Pancreas (tissue), 10 donors: ENCODE data around the gene SEMA4D. TPM values are rescaled to one million over a fixed set of nuclear protein-coding genes. Genes with fewer than 3 reads are reported as not detected.

Experiments
- ATAC-seq, 4 donors: fragments of 200-7000 bp; cut with Tn5 transposase; one replicate each; pipeline versions ENCODE4 v1.8.0 to v1.9.1; 2020; ENCODE audit warnings: mild to moderate bottlenecking in 4 of 4, moderate library complexity in 4 of 4
- DNase-seq, 6 donors: peaks; one replicate each; pipeline ENCODE4 v3.0.0-alpha.2; 2020
- FAIRE-seq: peaks from 2 replicates; lab custom pipeline; 2012; peaks lifted over from hg19 to GRCh38; lab: Jason Lieb, UNC
- H3K27ac ChIP-seq, 4 donors: fragments of 200-600 bp; sonication (generic); 1 replicate in 3 of 4; 2 replicates in 1 of 4; pipeline versions ENCODE4 v1.5.0 to v1.8.0; 2020
- H3K27me3 ChIP-seq, 4 donors: fragments of 200-600 bp; one replicate each; pipeline ENCODE4 v1.8.0; 2021
- H3K36me3 ChIP-seq, 3 donors: fragments of 200-600 bp; sonication (generic) in 1 of 3; one replicate each; pipeline versions ENCODE4 v1.5.0 to v1.8.0; 2020 to 2021
- H3K4me1 ChIP-seq, 3 donors: fragments of 200-600 bp; one replicate each; pipeline ENCODE4 v1.8.0; 2021
- H3K4me3 ChIP-seq, 4 donors: fragments of 200-600 bp; sonication (generic) in 2 of 4; one replicate each; pipeline versions ENCODE4 v1.5.0 to v1.8.0; 2020 to 2021
- H3K9me3 ChIP-seq, 4 donors: fragments of 200-600 bp; one replicate each; pipeline ENCODE4 v1.8.0; 2021
- WGBS, 2 donors: extraction: QIAGEN DNeasy Blood & Tissue Kit; methylation state at CpG; one replicate each; pipeline ENCODE4 v1.1.7; 2013; 5-methylcytosine and 5-hydroxymethylcytosine counted together
- intact Hi-C, 3 donors: fragments of 100-400 bp; cut with DNase I; formaldehyde crosslinking; loops; one replicate each; pipeline versions ENCODE4 v1.11.1 to v1.14.2; 2022
- polyA plus RNA-seq, 2 donors: library from polyadenylated mRNA; stranded (reverse); fragments of 200-250 nt; gene quantifications; one replicate each; pipeline ENCODE4 v1.2.3, GENCODE V29; 2013
- total RNA-seq, 6 donors: library from RNA; stranded (reverse); fragmentation: NEBNext Ultra II Directional in 4 of 6; extraction: Animal tissue kit (Norgen Biotek cat#: 25700) in 4 of 6; gene quantifications; one replicate each; pipeline versions ENCODE4 v1.2.1 to v1.2.4, GENCODE V29; 2021 to 2023
- TF ChIP-seq, protein P1 (sequence below), 4 donors: fragments of 200-600 bp; sonication (generic) in 3 of 4; IDR thresholded peaks; one replicate each; pipeline versions ENCODE4 v1.5.0 to v1.8.0; 2021; ENCODE audit warnings: antibody characterized with exemption in 4 of 4
- donor health status: healthy with polysubstance abuse.
- donor health status: DM: no; HTN: no; CAD: no; lungs with moderate emphysema.
- donor health status: DM: no; HTN: no; CAD: no.
- donor health status: control.
- donor health status: control.
- donor health status: Bipolar disorder and iron deficiency.
- donor health status: DM: yes; HTN: yes; CAD: no.
- donor health status: DM: no; HTN: no; CAD: no.
- donor health status: DM: no; HTN: no; CAD: no.
- donor health status: DM: yes; HTN: yes; CAD: no.

The SEMA4D gene
- total and polyA plus RNA-seq, 8 donors, result 7.1 to 29.7 (median 12.9) TPM

DNA sequence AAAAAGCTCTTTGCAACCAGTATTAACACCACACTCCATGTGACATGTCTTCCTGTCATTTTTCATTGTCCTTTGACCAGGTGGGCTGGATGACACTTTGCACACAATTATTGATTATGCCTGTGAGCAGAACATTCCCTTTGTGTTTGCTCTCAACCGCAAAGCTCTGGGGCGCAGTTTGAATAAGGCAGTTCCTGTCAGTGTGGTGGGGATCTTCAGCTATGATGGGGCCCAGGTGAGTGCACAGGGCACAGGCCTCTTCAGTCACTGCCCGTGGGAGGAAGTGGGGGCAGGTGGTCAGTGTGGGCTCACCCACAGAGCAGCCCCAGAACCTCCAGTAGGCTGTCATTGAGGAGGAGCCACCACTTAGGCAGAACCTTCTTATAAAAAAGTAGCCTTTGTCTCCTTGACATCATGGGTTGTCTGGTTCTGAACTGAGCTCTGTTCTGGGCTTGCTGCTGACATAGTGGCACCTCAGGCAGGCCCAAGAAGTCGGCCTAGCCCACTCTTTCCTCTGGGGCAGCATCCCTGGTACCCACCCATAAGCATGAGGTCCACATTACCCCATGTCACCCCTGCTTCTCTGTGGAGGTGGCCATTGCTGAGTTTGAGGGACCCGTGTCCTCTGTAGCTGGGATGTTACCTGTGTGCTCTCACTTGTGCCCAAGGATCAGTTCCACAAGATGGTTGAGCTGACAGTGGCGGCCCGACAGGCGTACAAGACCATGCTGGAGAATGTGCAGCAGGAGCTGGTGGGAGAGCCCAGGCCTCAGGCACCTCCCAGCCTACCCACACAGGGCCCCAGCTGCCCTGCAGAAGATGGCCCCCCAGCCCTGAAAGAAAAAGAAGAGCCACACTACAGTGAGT is 140.3 kb downstream of the SEMA4D start:
- ATAC-seq (no peak), DNase-seq (peak in 2 of 6 donors; percentile 9 to 39), FAIRE-seq (no peak)
- H3K27ac ChIP-seq, result no peak overlapping the region
- H3K36me3 ChIP-seq, result peaks cover 0 to 79% (median 44%) of the 10 kb centered on the region in 3 donors
- WGBS, 2 donors, result 91 to 92% methylated on average over 8 of the region's 8 CpGs
- H3K9me3 ChIP-seq, result no peaks in the 10 kb centered on the region
- intact Hi-C loops, result no loop called here
- no peaks in the 10 kb centered on the region for H3K4me1 ChIP-seq
- no peak overlapping the region for H3K4me3 ChIP-seq
- H3K27me3 ChIP-seq, result no peaks in the 10 kb centered on the region
- TF ChIP-seq, protein P1, sequence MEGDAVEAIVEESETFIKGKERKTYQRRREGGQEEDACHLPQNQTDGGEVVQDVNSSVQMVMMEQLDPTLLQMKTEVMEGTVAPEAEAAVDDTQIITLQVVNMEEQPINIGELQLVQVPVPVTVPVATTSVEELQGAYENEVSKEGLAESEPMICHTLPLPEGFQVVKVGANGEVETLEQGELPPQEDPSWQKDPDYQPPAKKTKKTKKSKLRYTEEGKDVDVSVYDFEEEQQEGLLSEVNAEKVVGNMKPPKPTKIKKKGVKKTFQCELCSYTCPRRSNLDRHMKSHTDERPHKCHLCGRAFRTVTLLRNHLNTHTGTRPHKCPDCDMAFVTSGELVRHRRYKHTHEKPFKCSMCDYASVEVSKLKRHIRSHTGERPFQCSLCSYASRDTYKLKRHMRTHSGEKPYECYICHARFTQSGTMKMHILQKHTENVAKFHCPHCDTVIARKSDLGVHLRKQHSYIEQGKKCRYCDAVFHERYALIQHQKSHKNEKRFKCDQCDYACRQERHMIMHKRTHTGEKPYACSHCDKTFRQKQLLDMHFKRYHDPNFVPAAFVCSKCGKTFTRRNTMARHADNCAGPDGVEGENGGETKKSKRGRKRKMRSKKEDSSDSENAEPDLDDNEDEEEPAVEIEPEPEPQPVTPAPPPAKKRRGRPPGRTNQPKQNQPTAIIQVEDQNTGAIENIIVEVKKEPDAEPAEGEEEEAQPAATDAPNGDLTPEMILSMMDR (IDR thresholded peaks at IDR 0.05), result no peak

DNA sequence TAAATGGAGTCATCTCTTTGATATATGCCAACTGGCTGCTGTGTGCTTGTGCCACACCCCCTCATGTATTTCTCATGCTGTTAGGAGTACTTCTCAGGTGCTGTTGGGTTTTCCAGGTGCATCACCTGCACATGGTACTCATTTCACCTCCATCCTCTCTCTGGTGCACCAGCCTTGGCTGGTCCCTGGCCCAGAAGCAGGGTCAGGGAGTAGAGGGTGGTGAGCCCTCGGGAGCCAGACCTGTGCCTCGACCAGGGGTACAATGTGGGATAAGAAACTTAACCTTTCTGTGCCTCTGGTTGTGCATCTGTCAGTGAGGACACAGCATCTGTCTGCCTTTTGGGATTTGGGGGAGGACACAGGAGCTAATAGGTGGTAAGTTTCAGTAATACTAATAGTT is 141.1 kb downstream of the SEMA4D start:
- FAIRE-seq (no peak), DNase-seq (no peak), ATAC-seq (no peak)
- peaks cover 0 to 76% (median 41%) of the 10 kb centered on the region in 3 donors for H3K36me3 ChIP-seq
- H3K4me1 ChIP-seq, result no peaks in the 10 kb centered on the region
- H3K4me3 ChIP-seq, result no peak overlapping the region
- H3K27me3 ChIP-seq, result no peaks in the 10 kb centered on the region
- H3K27ac ChIP-seq, result no peak overlapping the region
- TF ChIP-seq, protein P1 (IDR thresholded peaks at IDR 0.05), result no peak
- H3K9me3 ChIP-seq, result no peaks in the 10 kb centered on the region
- 71 to 77% methylated on average over 2 of the region's 2 CpGs for WGBS, 2 donors
- intact Hi-C loops, result no loop called here

DNA sequence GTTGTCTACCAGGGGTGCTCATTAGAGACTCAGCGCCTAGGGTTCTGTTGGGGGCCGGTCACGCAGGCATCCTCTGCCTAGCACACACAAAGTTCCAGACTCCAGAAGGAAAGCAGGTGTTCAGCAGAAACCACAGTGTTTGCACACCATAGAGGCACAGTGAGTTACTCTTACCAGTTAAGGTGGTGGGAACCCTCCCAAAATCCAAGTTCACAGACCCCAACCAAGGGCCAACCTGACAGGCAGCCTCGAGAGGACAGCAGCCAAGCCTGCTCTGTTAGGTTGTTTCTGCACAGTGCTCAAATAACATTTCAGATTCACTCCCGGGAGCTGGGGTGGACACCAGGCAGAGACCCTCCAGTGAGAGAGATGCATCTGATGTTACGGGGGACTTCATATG is 143.4 kb downstream of the SEMA4D start:
- intact Hi-C loops, result no loop called here
- TF ChIP-seq, protein P1 (IDR thresholded peaks at IDR 0.05), result no peak
- ATAC-seq (no peak), DNase-seq (no peak), FAIRE-seq (no peak)
- H3K4me1 ChIP-seq, result no peaks in the 10 kb centered on the region
- H3K27me3 ChIP-seq, result no peaks in the 10 kb centered on the region
- peaks cover 0 to 82% (median 49%) of the 10 kb centered on the region in 3 donors for H3K36me3 ChIP-seq
- WGBS, 2 donors, result 94 to 99% methylated on average over 6 of the region's 6 CpGs
- H3K9me3 ChIP-seq, result no peaks in the 10 kb centered on the region
- H3K4me3 ChIP-seq, result no peak overlapping the region
- no peak overlapping the region for H3K27ac ChIP-seq

DNA sequence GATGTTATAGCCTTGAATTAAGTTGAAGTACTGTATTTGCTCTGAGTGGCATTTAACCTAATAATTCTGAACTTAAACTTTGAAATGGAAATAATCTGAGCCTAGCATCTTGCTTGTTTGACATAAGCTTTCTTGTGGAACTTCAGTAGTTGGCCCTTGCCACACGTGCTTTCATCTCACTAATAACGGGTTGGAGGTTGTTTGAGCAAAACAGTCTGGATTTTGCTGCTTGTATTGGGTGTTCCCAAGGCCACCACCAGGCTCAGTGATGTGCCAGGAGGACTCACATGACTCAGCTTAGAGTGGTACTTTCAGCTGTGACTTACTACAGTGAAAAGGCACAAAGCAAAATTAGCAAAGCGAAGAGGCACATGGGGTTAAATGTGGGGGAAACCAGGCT is 143.9 kb downstream of the SEMA4D start:
- H3K36me3 ChIP-seq, result peaks cover 0 to 83% (median 47%) of the 10 kb centered on the region in 3 donors
- no peaks in the 10 kb centered on the region for H3K9me3 ChIP-seq
- H3K4me3 ChIP-seq, result no peak overlapping the region
- intact Hi-C loops, result no loop called here
- no peak overlapping the region for H3K27ac ChIP-seq
- no peaks in the 10 kb centered on the region for H3K27me3 ChIP-seq
- ATAC-seq (peak in 2 of 4 donors; percentile 37 to 61), DNase-seq (peak in 1 of 6 donors; percentile 4), FAIRE-seq (no peak)
- TF ChIP-seq, protein P1 (IDR thresholded peaks at IDR 0.05), result no peak
- no peaks in the 10 kb centered on the region for H3K4me1 ChIP-seq
- WGBS, 2 donors, result 54 to 62% methylated on average over 3 of the region's 3 CpGs
